Measurements from ENCODE around the gene PROM1.

The PROM1 gene, protein sequence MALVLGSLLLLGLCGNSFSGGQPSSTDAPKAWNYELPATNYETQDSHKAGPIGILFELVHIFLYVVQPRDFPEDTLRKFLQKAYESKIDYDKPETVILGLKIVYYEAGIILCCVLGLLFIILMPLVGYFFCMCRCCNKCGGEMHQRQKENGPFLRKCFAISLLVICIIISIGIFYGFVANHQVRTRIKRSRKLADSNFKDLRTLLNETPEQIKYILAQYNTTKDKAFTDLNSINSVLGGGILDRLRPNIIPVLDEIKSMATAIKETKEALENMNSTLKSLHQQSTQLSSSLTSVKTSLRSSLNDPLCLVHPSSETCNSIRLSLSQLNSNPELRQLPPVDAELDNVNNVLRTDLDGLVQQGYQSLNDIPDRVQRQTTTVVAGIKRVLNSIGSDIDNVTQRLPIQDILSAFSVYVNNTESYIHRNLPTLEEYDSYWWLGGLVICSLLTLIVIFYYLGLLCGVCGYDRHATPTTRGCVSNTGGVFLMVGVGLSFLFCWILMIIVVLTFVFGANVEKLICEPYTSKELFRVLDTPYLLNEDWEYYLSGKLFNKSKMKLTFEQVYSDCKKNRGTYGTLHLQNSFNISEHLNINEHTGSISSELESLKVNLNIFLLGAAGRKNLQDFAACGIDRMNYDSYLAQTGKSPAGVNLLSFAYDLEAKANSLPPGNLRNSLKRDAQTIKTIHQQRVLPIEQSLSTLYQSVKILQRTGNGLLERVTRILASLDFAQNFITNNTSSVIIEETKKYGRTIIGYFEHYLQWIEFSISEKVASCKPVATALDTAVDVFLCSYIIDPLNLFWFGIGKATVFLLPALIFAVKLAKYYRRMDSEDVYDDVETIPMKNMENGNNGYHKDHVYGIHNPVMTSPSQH

DNA sequence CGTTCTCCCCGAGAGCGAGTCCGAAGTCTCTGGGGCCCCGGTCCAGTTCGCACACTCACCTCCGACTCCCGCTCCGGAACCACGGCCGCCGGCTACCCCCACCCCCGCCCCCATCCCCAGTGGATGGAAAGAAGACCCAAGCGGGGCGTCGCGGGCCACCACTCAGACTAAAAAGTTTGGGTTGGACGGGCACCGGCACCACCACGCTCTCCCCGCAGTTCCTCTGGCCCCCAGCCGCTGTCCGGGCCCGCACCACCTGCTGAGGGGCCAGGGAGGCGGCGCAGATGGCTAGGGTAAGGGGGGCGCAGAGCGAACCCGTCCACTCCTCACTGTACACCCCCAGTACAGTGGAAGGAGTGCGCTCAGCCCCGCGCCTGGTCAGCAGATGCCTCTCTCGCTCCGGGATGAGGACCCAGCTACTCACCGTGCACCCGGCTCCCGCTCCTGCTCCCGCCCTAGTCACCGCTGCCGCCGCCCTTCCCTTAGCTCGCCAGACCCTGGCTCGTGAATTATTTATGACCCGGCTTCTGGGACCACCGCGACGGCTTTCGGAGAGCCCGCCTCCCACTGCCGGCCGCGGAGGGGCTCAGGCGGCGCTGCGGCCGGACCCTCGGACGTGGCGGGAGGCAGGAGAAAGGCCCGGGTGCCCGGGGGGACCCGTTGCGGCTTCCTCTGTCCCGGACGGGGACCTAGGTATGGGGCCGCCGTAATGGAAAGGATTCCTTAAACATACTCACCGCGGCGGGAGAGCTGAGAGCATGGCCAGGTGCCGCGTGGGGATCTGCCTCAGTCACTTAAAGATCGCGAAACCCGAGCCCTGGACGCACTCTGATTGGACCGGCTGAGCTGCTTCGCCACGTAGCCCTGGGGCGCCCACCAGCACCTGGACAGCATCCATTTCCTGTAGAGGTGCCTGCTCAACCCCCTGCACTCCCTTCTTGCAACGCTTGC, at the start of gene PROM1:
TSS of gene PROM1 (minus strand) at position 783 of the 951 bp plus-strand sequence. CDS start 8,117 bp downstream, outside the sequence.
- no peak for DNase-seq

DNA sequence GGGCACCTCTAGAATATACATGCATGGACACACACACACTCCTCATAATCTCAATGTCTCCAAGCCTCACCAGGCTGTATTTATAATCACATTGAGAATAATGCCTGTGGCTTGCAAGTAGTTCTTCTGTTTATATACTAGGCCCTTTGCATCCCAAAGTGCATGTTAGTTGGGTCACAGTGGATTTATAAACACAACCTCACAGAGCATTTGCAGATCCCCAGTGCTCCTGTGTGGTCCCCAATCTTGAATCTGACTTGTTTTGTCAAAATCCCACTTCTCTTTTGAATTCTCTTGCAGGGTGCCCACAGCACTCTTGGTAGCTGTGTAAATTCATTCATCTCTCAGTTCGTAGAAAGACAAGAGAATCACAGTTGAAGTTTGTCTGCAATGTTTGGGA, 49.6 kb upstream of the PROM1 start:
- DNase-seq, result no peak

DNA sequence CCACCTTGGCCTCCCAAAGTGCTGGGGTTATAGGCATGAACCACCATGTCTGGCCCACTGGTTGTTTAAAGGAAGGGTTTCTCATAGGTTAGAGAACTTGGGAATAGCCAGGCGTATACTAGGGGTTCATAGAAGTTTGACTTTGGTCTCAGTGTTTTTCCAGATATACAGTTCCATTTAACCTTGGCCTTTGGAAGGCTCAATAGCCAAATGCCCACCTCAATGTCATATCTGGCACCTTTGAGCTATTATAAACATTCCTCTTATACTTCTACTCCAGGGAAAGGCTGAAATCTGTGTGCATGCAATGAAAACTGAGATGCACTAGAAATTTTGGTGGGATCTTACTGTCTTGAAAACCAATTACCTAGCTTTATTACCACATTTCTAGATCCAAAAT, 47.5 kb upstream of the PROM1 start:
- no peak for DNase-seq

DNA sequence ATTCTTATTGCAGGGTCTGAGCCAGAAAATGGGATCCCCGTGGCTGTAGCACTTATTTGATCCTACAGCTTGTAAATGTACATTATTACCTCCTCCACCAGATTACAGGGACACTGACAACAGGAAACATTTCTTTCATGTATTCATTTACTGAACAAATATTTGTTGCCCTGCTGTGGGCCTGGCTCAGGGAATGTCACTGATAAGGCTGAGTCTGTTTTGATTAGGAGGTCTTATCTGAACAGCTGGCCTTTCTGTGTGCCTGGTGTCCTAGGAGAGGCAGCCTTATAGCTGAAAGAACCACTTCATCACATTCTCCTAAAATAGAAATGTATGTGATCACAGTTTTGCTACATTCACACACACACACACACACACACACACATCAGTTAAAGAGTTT, 45.5 kb upstream of the PROM1 start:
- DNase-seq, result no peak

DNA sequence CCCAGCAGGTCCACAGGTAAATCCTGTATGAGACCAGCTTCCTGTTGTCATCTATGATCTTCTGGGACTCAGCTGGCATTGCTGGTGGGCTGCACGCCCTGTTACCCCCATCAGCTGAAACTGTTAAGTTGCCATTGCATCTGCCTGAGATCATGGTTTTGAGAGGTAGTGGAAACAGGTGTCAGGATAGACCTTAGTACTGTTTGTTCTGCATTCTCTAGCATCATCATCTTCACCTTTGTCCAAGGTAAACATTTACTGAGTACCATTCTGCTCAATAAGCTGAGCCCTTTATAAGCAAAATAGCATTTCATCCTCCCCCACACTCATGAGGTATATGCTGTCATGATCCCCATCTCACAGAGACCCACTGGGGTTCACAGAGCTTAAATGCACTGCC, 42.9 kb upstream of the PROM1 start:
- DNase-seq, result no peak

DNA sequence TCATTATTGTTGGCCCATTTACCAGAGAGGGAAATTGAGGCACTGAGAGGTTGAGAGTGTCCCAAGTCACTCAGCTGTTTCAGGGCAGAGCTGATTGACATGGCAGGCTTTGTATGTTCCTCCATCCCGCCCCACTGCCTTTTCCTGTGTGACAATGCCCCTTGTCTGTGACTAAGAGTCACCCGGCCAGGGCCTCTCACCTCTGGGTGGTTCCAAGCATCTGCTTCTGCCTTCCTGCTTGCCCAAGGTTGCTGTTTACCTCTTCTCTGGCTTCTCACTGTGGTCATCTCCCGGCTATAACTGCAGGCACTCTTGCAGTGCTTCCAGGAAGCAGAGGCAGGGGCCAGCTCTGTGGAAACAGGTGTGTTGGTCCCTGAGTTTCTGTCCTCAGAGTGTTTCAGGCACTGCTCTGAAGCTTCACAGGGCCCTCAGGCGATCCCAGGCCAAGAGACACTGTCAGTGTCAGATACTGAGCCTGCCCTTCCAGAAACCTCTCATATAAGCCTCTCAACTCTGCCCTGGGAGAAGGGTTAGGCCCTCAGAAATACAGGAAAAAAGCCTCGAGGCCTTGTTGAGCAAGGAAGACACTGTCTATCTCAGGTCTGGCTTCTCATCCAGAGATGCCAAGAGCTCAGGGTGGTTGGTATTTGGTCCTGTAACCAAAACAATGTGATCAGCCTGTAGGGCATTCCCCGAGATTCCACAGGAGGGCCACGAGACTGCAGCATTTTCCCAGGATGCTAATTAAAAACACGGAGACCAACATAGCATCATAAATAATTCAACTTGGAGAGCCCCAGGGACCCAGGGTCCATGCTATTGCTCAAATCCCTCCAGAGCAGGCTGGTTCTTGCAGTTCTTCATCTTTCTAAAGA, 42.0 kb upstream of the PROM1 start:
- no peak for DNase-seq

DNA sequence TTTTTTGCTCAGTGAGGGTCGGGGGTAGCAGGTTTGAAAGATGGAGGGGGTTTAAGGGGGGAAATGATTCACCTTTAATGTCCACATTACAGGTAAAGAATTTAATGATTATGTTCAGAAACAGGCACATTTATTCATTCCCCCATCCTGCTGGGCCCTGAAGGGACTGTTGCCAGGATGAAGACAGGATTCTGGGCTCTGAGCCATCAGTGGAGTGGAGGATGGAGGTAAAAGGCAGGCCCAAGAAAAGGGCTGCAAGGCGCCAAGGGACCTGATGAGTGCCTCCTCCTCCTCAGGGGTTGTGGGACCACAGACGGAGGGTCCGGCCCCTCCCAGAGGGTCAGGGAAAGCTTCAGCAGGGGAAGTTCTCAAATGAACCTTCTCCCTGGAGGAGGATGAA, 40.4 kb upstream of the PROM1 start:
- DNase-seq, result no peak

DNA sequence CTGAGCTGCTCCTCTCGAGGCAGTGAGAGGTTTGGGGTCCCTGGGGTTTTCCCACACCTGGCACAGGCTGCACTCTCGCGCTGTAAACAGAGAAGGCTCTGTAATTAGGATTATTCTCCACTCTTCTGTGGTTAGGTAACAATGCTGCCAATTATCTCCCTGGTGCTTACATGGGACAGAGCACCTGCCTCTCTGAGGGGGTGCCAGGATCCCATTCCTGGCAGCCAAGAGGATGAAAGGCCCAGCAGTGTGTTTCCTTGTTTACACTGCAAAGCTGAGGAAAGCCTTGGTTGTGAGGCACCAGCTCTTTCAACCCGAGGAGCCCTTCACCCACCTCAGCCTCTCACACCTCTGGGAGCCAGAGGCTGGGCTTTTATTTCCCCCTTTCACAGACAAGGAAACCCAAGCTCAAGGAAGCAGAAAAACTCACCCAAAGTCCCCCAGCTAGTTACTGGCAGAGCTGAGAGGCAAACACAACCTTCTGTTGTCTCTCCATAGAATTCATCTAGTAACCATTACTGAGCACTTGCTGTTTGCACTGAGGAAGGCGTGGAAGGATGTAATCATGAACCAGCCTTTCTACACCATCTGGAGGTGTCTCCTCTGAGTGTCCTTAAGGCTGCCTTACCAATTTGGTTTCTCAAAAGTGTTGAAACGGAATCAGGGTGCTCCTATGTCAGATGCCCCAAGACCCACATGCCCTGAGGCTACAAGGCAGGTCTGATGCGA, 39.7 kb upstream of the PROM1 start:
- no peak for DNase-seq

DNA sequence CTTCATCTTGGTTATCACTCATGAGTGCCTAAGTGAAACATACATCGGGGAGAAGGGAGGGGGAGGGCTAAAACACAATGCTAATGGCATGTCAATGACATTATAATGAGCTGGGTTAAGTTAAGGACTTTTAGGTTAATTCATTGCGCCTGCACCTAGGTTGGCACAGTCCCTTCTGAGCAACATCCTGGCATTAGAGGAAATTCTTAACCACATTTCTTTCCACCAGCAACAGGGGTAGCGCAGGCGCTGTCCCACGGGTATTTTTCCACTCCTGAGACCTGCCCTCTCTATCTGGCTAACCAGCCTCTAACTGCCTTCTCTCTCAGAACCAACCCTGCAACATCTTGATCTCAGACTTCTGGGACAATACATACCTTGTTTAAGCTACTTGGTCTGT, 39.0 kb upstream of the PROM1 start:
- DNase-seq, result no peak

DNA sequence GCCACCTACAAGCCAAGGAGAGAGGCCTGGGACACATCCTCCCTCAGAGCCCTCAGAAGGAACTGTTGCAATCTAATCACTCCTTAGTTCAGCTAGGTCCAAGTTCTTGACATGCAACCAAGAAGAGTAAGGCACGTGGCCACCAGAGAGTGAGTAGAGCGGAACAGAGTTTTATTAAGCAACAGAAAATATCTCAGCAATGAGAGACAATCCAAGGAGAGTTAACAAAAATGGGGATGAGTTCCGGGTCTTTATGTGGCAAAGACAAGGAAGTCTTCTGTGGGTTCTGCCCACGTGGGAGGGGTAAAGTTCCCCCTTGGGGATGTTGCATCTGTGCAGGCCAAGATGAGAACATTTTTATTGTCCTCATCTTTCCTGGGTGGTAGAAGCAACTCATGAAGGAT, 38.5 kb upstream of the PROM1 start:
- DNase-seq, result no peak

DNA sequence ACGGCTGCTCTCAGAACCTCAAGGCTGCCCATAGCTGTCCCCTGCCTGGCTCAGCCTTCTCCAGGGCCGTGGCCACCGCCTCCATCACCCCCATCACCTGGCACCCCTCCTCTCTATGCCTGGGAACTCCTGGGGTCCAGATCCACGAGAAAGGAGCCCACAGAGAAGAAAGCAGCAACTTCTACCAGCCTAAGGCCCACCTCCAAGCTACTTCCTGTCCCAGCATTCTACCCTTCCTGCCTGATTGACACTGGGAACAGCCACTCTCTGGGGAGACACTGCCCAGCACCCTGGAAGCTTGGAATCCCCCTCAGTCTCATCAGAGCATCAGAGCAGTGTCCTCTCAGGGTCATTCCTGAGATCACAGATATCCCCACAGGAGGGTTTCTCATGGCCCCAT, 36.9 kb upstream of the PROM1 start:
- DNase-seq, result no peak

DNA sequence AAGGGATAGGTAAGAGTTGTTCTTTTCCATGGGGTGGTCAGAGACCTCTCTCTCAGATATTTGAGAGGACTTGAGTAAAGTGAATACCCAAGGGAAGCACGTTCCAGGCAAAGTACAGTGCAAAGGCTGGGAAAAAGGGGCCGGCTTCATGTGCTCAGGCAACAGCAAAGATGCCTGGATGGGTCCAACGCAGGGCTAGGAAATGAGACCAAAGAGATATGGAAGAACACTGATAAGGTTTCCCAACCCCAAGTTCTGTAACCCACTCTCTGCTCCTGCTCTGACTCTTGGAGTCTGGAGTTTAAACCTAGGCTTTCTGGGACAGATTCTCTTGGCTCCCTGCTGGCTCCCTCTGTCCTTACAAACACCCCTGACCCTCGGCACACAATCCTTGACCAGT, 36.2 kb upstream of the PROM1 start:
- DNase-seq, result no peak

DNA sequence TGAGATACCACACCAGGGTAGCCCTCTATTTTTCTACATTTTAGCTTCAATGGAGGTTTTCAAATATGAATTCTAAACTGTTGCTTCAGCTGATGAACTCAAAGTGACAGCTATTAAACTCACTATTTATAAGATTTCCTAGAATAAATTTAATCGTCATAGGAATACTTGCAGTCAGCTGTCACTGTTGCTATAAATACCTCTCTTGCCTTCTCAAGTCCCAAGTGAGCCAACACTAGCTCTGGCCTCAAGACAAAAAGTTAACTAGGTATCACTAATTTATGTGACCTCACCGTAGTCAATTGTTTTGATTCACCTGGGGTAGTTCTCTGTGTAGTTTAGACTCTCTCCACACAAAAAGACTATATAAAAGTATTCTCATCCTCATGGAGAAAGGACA, 34.3 kb upstream of the PROM1 start:
- no peak for DNase-seq

DNA sequence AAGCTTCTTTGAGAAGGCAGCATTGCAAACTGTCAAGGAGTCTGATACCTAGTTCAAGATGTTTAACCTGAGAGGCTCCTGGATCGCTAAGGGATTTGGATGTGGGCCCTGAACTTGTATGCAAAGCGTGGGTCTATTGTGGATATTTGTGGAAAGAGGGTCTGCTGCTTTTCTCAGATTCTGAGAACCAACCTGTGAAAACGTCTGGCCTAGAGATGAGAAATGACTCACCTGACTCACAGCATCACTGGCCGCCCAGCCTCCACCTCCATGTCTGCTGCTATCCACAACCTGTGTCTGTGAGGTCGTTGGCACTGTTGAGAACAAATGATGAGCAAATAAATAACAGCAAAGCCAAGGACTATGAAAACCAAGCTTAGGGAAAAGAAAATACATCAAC, 33.3 kb upstream of the PROM1 start:
- no peak for DNase-seq

DNA sequence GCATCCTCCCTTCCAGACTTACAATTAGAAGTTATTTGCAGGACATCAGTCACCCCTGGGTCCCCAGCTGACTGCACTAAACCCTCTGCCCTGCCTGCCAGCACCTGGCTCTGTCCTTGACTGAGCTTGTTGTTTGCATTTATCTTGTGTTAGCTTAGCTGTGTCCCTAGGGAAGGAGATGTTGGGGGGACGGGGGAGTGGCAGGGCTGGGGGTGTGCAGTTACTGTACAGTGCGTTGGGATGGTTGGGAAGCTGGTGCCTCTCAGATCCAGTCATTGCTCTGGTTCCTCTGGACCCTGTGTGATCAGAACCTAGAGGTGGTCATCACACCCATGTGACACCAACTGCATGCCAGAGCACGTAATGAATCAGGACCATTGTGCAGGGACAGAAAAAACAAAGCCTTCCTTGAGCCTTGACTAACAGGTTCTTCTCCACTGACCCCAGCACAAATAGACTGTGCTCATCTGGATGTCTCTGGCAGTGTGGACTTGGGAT, 32.7 kb upstream of the PROM1 start:
- DNase-seq, result no peak

DNA sequence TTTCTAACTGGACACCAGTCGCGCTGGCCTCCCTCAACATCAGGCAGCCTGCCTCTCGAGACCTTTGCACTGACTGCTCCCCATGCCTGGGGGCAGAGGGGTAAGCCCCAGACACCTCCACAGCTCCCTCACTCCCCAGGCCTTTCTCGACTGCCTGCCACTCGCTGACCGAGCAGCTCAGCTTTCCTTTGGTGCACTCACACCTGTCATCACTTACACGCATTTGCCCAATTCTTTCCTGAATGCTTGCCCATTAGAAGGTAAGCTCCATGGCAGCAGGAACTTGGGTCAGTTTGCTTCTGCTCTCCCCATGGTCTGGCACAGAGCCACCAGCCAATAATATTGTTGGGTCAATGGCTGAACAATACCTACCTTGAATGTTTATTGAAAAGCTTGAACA, 32.2 kb upstream of the PROM1 start:
- DNase-seq, result no peak

DNA sequence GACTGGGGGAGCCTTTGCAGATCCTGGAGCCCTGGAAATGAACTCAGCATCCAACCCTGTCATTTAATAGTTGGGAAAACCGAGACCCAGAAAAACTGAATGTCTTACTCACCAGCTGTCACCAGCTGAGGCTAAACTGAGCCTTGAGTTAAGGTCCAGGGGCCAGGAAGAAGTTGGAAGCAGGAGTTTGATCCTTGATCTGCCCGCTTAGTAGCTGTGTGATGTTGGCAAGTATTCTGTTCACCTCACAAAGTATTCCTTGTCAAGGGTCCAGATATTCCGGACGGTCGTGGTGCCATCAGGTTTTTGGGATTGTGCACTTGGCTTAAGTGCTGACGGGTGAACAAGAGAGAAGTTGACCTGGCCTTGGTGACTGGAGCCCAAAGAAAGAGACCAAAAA, 30.7 kb upstream of the PROM1 start:
- DNase-seq, result no peak

DNA sequence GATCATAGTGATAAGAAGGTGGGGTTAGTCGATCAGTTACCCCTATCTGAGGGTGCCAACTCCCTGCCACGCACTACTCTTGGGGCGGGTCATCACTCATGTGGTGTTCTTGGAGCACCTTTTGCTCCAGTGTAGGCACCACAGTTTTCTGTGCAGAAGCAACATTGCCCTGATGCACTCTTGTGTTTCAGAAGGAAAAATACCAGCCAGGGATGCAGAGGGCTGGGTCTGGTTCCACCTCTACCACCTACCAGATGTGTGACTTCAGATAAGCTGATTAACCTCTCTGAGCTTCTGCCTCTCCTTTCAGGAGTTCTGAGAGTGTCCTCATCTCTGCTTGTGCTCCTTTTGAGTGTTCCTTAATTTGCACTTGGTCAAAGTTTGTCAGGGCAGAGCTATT, 29.9 kb upstream of the PROM1 start:
- no peak for DNase-seq

DNA sequence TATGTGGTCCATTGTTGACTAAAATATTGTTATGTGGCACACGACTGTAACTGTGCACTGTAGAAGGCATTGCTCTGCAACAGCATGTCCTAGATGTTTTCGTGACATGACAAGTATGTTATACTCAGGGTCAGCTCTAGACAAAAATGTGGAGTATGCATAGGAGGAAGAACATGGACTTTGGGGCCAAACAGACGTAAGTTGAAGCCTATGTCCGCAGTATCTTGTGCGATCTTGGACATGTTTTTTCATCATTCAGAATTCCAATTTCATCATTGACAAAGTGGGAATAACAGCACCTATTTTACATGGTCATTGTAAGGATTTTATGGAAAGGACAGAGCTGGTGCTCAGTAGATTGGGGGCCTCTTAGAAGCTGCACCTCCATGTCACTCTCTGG, 27.7 kb upstream of the PROM1 start:
- DNase-seq, result no peak

DNA sequence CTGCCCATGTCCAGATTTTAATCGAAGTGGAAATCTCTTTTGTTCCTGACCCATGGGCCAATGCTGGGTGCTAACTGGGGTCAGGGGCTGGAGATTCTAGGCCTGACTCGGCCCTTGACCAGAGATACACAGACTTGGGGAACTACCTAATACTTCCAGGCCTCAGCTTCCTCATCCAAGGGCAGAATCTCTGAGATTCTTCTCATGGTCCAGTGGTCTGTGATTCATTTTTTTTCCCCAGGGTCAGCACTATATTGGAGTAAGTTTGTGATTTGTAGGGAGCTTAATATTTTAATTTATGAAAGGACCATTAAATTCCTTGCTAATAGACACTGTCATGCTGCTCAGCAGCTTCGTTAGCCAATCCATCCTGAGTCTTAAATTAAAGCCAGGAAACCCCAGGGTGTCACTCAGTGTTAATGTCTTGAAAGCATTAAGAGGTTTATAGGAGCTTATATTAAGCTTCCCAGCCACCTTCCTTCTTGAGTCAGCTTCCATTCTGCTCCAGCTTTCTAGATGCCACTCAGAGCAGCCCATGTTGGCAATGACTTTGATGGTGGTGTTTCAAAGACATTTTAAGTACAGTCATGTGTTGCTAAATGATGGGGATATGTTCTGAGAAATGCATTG, 27.0 kb upstream of the PROM1 start:
- DNase-seq, result peak; percentile 34

DNA sequence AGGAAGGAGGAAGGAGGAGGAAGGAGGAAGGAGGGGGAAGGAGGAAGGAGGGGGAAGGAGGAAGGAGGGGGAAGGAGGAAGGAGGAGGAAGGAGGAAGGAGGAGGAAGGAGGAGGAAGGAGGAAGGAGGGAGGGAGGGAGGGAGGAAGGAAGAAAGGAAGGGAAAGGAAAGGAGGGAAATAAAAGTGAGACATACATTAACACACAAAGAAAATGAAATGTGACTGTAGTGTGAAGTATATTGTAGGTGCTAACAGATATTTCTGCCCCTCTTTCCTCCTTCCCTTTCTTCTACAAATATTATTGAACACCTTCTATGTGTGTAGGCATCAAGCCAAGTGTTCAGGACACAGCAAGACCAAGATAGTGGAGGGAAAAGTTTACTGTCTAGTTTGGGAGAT, 26.4 kb upstream of the PROM1 start:
- no peak for DNase-seq

All from kidney glomerular epithelial cell (primary cell).